GM18861 (cell line): ENCODE results near the gene DIP2C.
"Not testable (repeated sequence)": the region's sequence is repeated elsewhere in the genome, so short reads cannot be mapped to it uniquely, and the experiment has no call there.

Source experiments
- ATAC-seq: cut with Tn5 transposase; IDR thresholded peaks from one replicate; pipeline ENCODE4 v1.9.1; 2021; ENCODE audit not compliant: unreplicated experiment

Gene DIP2C

DNA sequence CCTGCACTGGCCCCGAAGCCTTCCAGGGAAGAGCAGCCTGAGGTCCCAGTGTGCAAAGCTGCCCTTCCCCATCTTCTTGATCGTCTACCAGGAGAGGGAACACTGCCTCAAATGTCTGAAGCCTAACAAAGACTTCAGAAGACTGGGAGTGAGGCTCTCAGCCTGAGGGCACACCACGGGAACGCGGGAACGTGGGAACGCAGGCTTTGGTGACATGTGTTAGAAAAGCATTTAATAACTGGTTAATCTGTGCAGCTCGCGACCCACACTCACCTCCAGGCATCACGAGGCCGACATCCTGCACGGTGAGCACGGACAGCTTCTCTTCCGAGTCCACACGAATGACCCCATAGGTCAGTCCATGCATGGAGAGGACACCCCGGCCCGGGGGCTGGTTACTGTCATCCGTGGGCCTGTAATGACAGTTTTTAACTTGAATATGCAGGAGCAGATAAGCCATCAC is 320.2 kb downstream of the DIP2C start:
- no peak for ATAC-seq

DNA sequence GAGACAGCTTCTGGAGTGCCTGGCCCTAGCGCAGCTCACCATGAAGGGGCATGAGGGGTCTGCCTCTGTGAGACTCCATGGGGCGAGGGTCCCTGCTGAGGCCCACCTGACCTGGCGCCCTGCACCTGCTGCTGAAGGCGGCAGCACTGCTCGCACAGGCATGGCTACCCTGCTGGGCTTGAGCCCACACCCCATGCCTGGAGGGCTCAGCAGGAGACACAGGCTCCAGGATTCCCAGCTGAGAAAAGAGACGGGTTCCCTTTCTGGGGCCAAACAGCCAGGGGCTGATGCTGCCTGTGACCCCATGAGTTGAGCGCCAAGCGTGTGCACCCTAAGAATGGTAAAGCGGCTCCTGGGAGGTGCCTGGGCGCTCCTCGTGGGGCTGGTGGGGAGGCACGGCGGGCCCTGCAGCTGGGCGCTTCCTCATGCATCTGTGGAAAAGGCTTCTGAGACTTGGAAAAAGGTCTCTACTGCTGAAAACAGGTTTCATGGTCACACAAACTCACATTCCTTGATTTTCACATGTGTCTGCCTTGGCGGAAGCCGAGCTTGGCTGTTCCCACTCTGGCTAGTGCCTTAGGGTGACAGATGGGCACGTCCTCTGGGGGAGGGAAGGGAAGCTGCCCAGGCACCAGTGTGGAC is 320.8 kb downstream of the DIP2C start:
- ATAC-seq: no peak

DNA sequence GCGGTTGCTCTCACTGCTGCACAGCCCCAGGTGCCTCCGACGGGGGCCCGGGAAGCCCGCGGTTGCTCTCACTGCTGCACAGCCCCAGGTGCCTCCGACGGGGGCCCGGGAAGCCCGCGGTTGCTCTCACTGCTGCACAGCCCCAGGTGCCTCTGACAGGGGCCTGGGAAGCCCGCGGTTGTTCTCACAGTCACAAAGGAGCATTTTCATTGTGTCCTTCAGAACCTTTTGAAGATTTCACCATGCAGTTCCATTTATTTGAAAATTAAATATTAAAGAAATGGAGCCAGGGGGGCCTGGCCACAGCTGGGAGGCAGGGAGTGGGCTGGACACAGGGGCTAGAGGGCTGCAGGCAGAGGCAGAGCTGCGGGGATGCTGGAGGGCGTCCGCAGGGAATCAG is 321.4 kb downstream of the DIP2C start:
- ATAC-seq: not testable (repeated sequence)

DNA sequence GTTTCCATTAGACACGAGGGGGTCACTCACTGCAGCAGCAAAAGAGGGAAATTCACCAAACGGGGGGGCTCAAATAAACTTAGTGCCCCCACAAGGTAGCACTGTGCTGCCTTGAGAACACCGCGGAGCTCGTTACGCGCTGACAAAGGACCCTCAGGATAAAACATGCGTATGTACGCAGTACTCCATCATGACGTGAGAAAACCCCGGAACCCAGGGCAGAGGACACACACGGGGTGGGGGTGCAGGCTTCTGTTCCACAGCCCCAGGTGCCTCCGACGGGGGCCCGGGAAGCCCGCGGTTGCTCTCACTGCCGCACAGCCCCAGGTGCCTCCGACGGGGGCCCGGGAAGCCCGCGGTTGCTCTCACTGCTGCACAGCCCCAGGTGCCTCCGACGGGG is 321.8 kb downstream of the DIP2C start:
- ATAC-seq: no peak

DNA sequence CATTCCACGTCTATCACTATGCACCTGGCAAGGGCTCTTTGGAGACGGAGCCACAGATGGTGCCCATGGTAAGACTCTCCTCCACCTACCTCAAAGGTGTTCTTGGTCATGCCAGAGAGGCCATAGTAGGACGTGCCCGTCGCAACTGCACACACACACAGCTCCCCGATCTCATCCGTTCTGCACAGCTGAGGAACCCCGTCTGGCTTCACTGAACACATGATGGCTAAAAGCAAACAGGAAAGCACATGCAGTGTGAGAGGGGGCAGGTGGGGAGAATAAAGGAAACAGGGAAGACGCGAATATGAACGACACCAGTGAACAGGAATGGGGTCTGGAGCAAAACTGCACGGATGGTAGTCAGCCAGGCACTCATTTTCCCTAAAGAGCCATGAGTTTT is 323.3 kb downstream of the DIP2C start:
- no peak for ATAC-seq

DNA sequence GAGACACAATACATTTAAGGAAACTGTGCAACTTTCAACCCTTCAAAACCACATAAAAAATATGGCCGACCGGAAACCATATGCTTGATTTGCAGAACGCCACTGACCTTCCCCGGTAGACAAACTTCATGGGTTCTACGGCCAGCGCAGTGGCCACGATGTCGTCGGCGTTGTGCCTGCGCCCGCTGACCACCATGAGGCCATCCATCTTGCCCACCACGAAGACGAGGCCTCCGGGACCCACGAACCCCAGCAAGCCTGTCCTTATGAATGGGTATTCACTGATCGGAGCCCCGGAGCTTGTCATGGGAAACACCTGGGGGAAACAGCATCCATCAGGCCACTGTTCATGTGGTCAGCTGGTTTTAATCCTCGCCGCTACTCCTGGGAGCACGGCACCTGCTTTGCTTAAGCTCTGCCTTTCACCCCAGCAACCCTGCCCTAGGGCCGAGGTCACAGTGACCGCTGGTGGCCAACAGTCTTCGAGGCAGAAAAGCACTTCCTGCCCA is 325.1 kb downstream of the DIP2C start:
- no peak for ATAC-seq

DNA sequence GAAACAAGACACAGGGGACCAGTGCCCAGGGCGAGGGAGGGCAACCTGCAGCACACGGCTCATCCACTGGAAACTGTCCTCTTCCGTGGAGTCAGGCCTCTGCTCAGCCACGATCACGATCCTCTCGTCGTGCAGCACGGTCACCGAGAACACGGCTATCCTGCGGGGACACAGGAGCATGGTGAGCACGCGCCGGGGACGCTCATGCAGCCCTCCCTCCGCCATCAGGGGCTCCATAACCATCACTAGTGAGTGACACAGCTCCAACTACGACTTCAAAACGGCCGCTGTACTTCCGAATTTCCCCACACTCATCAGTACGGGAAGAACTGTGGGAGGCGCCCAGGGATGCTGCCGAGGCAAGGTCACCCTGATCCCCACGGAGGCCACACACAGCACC is 326.3 kb downstream of the DIP2C start:
- ATAC-seq: no peak

DNA sequence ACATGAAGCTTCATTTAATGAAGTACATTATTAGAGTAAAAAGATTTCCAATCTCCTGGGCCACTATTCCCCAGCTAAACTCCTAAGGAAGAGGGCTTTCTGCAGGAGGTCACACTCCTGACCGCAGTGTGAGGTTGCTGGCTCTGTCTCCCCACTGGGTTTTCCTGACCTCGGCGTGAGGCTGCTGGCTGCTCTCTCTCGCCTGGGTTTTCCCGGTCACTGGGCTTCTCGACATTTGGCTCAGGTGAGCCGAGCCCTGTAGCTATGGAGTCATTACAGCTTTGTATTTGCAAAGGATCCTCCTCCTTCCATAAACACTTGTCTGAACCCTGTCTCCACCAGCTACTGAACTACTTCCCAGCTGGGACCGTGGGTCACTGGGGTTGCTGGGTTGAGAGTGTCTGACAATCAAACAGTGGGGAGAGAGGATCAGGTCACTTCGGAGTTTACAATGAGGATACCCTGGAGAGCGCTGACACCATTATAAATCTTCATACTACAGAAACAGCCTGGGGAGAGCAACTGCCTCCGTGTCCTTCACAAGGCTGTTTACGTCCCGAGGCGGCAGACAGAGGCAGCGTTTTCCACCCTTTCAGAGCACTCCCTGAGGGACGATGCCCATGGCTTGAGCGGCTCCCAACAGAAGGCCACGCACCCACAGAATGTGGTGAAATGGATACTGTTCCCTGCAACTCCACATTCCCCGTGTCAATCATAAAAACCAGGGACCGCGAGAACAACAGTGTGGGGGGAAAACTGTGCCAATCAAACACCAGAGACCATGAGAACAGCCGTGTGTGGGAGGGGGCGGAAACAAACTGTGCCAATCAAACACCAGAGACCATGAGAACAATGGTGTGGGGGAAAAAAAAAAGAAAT is 328.0 kb downstream of the DIP2C start:
- ATAC-seq: no peak

DNA sequence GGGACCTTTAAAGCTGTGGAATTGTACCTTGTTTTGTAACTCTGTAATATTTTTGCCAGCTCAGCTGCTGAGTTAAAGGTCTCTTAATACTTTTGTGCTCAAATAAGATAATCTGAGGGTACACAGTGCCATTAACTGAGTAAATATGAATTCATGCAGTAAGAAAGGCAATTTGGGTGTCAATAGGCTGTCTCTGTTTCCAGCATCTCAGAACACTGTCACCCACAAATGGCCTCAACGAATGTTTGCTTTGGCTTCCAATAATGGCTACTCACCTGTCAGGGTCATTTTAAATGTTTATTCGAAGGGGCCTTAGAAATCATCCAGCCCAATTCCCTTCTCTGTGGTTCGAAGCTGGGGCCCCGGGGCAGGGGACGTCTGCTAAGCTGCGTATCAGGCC is 328.8 kb downstream of the DIP2C start:
- ATAC-seq: no peak

DNA sequence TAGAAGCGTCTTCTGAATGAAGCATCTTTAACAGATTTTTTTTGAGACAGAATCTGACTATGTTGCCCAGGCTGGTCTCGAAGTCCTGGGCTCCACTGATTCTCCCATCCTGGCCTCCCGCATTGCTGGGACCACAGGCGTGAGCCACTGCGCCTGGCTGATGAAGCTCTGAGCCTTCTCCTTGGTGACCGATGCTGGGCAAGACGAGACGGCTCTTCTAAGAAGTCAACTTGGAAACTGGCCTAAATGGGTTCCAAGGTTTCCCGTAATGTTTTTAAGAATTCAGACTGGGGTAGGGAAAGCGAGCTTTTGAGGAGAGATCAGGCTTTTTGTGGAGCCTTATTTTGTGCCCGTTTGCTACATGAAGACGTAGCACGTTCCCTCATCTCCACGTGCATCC is 329.7 kb downstream of the DIP2C start:
- ATAC-seq: no peak

DNA sequence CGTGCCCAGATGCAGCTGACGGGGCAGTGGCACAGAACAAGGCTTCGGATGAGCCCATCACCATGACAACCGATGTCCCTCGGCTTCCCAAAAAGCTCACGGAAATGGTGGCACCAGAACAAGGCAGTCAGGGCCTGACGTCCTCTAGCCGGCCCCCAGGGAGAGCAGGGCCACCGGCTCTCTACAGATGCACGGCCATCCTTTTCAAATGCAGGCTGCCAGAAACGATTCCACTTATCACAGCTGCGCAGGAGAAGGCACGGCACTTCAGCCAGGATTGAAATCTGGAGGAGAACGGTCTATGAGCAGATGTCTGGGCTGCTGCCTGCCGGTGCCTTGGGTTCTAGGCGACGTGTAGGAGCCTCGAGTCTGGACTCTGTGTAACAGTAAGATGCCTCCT is 330.4 kb downstream of the DIP2C start:
- no peak for ATAC-seq

DNA sequence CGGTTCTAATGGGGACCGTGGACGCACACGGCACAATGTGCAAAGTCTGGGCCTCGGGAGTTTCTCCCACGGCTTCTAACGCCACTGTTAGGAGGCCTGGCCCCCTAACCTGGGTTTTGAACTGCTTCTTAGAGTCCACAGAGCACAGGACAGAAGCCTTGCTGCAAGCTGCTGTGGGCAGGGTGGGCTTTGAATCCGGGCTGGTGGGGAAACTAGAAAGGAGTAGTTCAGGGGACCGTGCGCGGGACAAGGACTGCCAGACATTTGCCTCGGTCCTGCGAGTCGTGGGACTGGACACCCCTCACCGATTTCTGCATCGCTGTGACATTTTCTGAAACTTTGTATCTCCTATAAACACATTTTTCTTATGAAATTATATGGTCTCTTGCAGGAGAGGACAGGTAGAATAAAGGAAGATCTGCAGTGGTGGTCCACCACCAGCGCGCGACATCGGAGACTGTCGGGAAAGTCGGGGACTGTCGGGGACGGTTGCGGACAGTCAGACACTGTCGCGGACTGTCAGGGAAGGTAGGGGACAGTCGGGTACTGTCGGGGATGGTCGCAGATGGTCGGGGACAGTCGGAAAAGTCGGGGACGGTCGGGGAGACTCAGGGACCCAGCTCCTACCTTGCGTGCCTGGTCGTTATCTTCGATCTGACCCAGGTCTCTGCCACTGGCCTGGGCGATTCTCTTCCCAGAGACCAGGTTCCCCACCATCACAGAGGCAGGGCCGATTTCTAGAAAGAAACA is 332.1 kb downstream of the DIP2C start:
- no peak for ATAC-seq

DNA sequence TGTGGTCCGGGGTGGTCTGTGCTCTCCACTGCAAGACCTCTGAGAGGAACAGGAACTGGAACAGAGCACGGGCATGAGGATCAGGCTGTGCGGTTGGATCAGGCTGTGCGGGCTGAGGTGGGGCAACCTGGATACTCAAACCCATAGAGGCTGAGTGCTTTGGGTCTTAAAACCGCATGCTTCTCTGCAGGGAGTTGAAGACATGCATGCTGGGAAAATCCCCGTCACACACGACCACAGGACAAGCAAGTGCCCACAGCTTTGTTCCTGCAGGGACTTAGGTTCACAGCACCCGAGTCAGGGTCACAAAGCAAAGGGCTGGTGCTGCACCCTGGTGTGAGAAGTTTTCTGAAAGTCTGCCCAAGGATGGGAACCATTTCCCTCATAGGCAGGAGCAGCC is 333.0 kb downstream of the DIP2C start:
- no peak for ATAC-seq

DNA sequence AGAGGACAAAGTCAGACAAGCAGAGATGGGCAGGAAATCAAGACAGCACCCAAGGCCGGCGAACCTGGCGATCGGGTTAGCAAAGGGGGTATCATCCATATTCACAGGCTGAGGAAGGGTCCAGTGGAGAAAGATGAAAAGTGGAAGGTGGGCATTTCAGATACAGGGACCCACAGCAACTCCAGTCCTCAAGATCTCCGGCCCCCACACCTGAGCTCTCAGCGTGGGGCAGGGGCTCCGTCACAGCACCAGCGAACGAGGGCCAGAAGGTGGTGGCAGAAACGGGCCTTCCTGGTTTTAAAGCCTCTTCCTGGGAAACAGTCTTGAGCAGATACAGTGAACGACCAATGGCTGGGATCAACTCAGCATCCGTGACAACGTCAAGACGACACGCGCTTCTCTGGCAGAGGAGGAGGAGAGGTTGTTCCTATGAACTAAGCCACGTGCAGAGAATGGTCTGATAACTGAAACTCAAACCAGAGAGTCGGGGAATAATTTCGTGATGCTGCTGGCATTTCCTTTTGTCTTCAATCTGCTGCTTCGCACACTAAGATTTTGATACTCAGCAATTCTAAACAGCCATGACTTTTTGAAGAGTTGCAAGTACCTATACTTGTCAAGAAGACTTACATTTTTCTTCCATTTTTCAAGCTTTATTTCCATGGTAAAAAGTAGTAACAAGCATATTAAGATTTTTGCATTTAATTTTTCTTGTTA is 334.4 kb downstream of the DIP2C start:
- ATAC-seq: no peak

DNA sequence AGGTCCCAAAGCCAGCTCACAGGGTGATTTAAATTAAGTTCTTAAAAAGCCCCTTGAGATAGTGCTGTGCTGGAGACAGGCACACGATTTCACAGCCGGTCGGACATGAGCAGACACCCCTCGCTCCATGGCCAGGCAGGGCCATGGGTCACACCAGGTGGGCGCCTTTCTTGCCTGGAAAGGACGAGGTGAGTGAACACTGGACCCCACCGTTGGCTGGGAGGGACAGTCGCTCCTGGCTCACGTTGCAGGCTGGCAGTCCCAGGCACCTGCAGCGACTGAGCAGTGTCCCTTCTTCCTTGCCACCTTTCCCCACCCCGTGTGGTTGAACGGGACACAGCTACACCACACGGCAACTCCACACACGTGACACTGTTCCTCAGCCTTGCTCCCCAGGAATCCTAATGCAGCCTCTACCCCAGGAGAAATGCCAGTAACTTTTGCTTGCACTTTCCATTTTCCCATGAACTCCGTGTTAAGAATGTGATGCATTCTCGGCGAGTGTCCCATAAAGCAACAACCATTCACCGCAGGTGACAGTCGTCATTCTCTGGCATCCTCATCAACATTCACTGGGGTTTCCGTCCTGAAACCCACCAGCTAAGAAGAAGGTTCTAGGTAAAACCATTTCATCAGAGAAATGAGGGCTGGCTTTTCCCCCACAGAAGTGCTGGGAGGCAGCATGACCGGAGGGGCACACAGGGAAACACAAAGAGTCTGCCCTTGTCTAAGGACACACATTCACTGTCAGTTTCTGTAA is 336.8 kb downstream of the DIP2C start:
- no peak for ATAC-seq

DNA sequence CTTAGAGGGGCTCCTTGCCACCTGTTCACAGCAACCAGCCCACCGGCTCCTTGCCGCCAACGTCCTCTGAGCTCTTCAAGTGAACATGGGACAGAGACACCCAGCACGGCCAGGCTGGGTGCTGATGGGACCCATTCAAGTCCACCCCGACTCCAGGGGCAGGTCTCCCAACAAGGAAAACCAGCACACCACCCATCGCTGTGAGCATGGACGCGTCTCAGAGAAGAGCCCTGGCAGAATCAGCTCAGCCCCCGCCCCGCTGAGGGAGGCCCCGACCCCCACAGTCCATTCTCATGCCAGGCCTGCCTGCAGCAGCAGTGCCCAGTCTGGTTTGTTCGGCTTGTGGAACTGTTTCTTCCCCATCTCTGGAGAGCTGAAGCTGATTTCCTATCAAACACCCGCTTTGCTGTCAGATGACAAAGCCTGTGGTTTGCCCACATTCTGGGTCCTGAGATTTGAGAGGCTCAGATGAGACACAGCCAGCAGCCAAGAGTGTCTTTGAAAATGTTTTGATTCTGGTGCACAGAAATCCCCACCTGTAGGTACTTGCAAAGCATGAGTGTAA is 337.6 kb downstream of the DIP2C start:
- no peak for ATAC-seq

DNA sequence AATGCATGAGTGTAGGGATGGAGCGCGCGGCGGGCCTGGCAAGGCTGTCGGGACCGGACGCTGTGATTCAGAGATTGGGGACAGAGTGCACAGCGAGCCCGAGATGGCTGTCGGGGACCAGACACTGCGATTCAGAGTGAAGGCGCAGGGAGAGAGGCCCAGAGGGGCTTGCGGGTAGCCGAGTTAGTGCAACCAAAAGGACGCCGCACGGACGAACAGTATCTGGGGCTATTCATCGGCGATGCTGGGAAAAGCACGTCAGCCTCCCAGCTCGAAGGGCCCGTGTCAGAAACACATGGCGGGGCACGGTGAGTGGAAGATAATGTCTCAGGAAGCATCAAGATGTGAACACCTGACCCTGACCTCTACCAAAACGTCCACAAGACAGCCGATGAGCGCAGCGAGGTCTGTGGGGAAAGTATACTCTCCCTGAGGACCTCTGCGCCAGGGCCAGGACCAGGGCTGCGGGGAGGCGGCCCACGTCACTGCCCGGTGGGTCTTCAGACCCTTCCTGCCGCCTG is 338.4 kb downstream of the DIP2C start:
- no peak for ATAC-seq

DNA sequence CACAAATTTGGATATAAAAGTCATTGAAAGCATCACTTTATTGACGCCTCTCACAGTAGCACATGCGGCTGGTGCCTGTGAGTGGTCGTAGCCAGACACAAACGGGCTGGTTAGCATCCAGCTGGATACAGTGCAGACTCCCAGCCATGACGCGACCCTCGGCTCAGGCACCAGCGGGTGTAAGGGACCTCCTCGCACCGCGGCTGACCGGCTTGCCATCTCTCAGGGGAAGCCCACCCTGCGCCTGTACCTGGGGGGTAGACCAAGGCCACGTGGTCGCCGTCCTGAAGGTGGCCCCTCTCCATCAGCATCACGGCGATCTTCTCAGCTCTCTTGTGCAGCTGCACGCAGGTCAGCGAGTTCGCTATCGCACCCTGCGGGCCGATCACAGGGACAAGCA is 340.4 kb downstream of the DIP2C start:
- ATAC-seq: no peak

DNA sequence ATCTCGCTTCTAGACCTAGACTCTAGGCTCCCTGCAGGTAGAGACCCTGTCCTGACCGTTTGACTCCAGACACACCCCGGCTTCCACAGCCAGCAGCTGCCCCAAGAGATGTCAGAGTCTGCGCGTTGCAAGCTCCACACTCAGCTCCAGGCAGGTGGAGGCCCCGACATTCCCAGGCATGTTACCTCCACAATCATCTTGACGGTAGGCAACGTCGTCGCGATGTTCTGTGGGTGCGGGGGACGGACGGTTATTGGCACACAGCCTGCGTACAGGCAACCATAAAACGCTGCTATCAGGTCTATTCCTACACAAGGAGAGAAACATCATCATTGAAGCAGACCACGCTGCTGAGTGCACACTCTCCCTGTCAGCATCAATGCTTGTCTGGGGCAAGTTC is 341.0 kb downstream of the DIP2C start:
- ATAC-seq: no peak

DNA sequence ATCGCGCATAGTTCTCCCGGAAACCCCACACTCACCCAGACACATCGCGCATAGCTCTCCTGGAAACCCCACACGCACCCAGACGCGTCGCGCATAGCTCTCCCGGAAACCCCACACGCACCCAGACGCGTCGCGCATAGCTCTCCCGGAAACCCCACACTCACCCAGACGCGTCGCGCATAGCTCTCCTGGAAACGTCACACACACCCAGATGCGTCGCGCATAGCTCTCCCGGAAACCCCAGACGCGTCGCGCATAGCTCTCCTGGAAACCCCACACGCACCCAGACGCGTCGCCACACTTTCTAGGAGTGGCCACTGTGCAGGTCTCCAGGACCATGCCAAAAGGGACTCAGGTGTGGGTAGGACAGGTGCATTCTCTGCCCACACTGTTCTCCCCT is 341.7 kb downstream of the DIP2C start:
- ATAC-seq: not testable (repeated sequence)
